ENCODE measurements around the gene TRABD2B. TPM values are rescaled to one million over a fixed set of nuclear protein-coding genes. Genes with fewer than 3 reads are reported as not detected.

The TRABD2B gene
- total RNA-seq, 1 donor from 2014 or later = 1.8 TPM

GRCh38 chr1:48030696-48031365 is 33.6 kb upstream of the TRABD2B start:
- no peaks in the 10 kb centered on the region for H3K9me3 ChIP-seq
- intact Hi-C loops (cut with DNase I) = no loop called here
- no peak overlapping the region for H3K4me3 ChIP-seq
- no peak for ATAC-seq
- no peaks in the 10 kb centered on the region for H3K4me1 ChIP-seq
- no peak overlapping the region for H3K27ac ChIP-seq
- no peaks in the 10 kb centered on the region for H3K36me3 ChIP-seq
- TF ChIP-seq, protein P1, sequence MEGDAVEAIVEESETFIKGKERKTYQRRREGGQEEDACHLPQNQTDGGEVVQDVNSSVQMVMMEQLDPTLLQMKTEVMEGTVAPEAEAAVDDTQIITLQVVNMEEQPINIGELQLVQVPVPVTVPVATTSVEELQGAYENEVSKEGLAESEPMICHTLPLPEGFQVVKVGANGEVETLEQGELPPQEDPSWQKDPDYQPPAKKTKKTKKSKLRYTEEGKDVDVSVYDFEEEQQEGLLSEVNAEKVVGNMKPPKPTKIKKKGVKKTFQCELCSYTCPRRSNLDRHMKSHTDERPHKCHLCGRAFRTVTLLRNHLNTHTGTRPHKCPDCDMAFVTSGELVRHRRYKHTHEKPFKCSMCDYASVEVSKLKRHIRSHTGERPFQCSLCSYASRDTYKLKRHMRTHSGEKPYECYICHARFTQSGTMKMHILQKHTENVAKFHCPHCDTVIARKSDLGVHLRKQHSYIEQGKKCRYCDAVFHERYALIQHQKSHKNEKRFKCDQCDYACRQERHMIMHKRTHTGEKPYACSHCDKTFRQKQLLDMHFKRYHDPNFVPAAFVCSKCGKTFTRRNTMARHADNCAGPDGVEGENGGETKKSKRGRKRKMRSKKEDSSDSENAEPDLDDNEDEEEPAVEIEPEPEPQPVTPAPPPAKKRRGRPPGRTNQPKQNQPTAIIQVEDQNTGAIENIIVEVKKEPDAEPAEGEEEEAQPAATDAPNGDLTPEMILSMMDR (IDR thresholded peaks at IDR 0.05) = no peak
- H3K27me3 ChIP-seq (ENCODE audit: low read depth) = no peaks in the 10 kb centered on the region
- no peak for DNase-seq

DNA sequence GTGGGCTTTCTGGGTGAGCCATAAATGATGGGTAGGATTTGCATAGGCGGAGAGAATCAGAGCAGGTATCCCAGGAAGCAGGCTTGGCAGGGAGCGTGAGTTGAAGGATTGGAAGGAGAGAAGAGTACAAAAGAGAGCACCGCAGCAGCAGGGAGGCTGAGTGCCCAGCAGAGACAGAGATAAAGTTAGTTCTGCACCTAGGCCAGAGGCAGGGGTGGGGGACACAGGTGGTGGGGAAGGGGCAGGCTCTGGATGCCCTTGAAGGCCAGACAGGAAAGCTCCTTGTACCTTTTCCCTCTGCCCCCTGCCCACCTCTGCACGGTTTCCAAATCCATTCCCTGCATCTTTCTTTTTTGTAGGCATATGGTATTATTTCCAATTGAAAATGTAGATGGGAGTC is 33.0 kb upstream of the TRABD2B start:
- no peaks in the 10 kb centered on the region for H3K4me1 ChIP-seq
- no peak for ATAC-seq
- intact Hi-C loops (cut with DNase I) = no loop called here
- TF ChIP-seq, protein P1 (IDR thresholded peaks at IDR 0.05) = no peak
- no peak overlapping the region for H3K4me3 ChIP-seq
- no peak overlapping the region for H3K27ac ChIP-seq
- no peaks in the 10 kb centered on the region for H3K36me3 ChIP-seq
- DNase-seq = no peak
- no peaks in the 10 kb centered on the region for H3K9me3 ChIP-seq
- H3K27me3 ChIP-seq (ENCODE audit: low read depth) = no peaks in the 10 kb centered on the region

GRCh38 chr1:48028218-48029069 is 31.3 kb upstream of the TRABD2B start:
- ATAC-seq (no peak), DNase-seq (no peak)
- Histone ChIP-seq H3K4me1 (no peaks in the 10 kb centered on the region), H3K9me3 (no peaks in the 10 kb centered on the region), H3K27me3 (ENCODE audit: low read depth) (no peaks in the 10 kb centered on the region), H3K4me3 (no peak overlapping the region), H3K36me3 (no peaks in the 10 kb centered on the region), H3K27ac (no peak overlapping the region)
- intact Hi-C loops (cut with DNase I) = no loop called here
- TF ChIP-seq, protein P1 (IDR thresholded peaks at IDR 0.05) = no peak

DNA sequence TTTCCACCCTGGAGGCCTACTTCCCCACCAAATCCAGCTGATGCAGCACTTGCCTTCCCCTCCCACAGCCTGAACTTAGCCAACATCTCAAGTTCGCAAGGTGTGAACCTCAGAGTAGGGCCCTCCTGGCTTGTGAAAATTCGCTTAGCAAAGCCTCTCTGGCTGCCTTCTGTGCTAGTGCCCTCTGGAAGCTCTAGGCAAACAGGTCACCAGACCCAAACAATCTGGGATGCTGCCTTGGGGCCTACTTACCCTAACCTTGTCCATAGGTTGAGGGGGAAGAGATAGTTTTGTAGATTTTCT is 30.3 kb upstream of the TRABD2B start:
- H3K27ac ChIP-seq = no peak overlapping the region
- ATAC-seq = no peak
- no peaks in the 10 kb centered on the region for H3K27me3 ChIP-seq (ENCODE audit: low read depth)
- H3K9me3 ChIP-seq = no peaks in the 10 kb centered on the region
- TF ChIP-seq, protein P1 (IDR thresholded peaks at IDR 0.05) = no peak
- H3K4me3 ChIP-seq = no peak overlapping the region
- DNase-seq = no peak
- H3K4me1 ChIP-seq = no peaks in the 10 kb centered on the region
- intact Hi-C loops (cut with DNase I) = no loop called here
- no peaks in the 10 kb centered on the region for H3K36me3 ChIP-seq

DNA sequence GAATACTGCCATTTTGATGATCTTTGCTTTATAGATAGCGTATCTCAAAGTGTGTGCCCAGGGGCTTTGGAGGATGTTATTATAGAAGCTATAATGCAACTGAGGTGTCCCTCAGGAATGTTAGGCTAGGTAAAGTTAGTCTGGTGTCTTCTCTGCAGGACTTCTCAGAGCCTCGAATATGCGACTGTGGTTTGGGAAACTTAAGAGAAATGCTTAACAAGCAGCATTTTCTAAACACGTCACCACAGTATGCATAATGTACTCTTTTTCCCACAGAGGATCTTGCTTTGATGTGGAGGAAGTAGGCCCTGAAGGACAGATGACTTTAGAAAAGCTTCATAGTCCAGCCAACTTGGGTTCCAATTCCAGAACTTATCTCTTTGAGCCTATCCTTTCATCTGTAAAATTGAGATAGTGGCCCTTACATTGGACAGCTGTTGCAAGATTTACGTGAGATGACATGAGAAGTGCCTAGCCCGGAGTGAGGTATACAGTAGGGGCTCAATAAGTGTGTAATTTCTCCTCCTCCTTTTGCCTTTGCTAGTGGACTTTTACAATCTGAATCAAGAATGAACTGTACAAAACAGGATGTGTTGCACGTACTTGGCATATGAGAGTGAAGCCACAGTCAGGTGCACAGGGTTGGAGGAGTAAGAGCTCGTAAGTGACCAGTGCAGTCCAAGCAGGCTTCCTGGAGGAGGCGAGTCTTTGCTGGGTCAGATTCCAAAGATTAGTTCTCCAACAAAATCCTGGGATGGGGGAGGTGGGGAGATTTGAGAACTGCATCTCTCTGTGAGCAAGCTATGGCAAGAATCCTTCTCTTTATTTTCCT is 29.7 kb upstream of the TRABD2B start:
- Histone ChIP-seq H3K36me3 (no peaks in the 10 kb centered on the region), H3K4me1 (no peaks in the 10 kb centered on the region), H3K27ac (no peak overlapping the region), H3K4me3 (no peak overlapping the region), H3K27me3 (ENCODE audit: low read depth) (no peaks in the 10 kb centered on the region), H3K9me3 (no peaks in the 10 kb centered on the region)
- DNase-seq (no peak), ATAC-seq (no peak)
- intact Hi-C loops (cut with DNase I) = no loop called here
- TF ChIP-seq, protein P1 (IDR thresholded peaks at IDR 0.05) = no peak

Measured in lower lobe of right lung (tissue), 2 donors.